G401 (cell line): ENCODE measurements around the gene LRRC8C. TPM values are rescaled to one million over a fixed set of nuclear protein-coding genes. Genes with fewer than 3 reads are reported as not detected.
A peak's percentile ranks its signal among the peaks of the same experiment; 100 is the strongest.

Source experiments
- DNase-seq: peaks from one replicate; pipeline ENCODE4 v3.0.0-alpha.2; 2015; ENCODE audit warnings: low spot score
- in situ Hi-C: cut with HindIII; loops from 2 replicates; pipeline ENCODE4 v1.10.0; 2016; ENCODE audit warnings: low sequenced_read_pairs, mixed read lengths
- total RNA-seq: library from RNA; depleted of rRNA; stranded (reverse); fragments of >200 nt; shearing (Covaris generic); gene quantifications from 2 replicates; pipeline ENCODE4 v1.2.3, GENCODE V29; 2014

The LRRC8C gene
- total RNA-seq, 1 experiment from 2014 or later = 6.5 TPM

DNA sequence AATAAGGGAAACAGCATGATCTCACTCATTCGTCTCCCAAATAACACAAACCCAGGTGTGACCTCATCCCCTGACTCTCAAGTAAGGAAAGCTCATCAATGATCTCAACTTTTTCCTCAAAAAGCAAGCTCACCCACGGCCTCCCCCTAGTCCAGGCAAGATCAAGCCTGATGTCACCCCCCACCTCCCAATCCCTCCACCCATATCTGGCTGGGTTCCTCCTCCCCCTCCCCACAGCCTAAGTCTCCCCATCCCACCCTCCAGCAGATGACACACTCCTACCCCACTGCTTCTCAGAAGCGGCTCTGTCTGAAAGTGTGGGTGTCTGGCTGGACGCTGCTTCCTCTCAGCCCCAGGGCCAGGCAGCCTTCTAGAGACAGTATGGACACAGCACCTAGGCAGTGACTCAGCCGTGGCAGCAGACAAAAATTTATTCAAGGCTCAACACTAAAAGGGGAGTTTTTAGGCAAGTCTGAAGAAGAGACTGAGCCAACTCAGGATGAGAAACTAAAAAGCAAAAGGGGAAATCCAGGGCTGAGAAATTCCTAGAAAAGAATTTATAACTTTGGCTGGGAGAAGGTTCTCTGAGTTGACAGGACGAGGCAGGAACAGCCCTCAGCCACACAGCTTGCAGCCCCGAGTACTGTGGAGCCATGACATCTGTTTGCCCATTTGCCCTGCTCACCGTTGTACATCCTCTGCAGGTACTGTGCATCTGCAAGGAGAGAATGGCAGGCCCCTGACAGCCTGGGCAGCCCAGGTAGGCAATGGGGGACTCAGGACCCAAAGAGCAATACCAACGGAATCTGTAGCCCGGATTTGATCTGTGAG lies 106.3 kb downstream of the LRRC8C start:
- DNase-seq = no peak
- in situ Hi-C loops = no loop called here

DNA sequence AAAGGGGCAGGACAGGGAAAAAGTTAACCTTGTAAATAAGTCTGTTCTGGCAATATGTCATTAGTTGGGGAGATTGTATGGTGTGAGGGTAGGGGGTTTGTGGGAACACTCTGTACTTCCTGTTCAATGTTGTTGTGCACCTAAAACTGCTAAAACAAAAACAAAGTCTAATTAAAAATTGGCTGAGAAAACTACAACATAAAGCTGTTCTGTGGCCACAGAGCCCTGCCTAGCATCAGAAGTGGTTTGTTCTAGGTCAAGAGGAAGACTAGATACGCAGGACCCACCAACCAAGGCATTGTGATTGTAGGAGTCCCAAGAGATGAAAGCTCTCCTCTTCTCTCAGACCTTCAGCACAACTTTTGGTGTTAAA lies 106.9 kb downstream of the LRRC8C start:
- in situ Hi-C loops = no loop called here
- DNase-seq = no peak

GRCh38 chr1:89743788-89744187 lies 110.9 kb downstream of the LRRC8C start:
- DNase-seq = no peak
- in situ Hi-C loops = no loop called here

DNA sequence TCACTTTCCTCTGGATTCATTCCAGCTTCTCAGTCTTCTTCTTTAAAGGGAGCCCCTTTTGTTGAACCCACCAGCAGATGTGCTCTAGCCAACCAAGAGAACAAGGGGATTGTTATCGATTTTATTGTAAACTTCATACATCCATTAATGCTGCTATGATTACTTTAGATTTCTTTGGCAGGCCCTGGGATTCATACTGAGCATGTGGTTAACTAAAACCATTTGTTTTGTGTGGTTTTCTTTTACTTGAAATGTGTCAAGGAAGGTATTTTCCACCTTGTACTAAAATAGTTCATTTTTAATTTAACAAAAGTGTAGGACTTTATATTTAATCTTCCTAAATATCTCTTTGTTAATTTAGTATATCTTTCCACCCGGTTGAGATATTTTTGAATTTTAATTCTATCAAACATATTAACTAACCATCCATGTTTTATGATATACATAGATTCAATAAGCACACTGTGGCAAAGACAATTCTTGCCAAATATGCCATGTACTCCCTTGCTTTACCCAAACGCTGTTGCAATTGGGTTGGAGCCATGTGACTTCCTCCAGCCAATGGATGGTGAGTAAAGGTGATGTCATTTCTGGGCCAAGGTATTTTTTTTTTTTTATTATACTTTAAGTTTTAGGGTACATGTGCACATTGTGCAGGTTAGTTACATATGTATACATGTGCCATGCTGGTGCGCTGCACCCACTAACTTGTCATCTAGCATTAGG lies 113.7 kb downstream of the LRRC8C start:
- no peak for DNase-seq
- in situ Hi-C loops = no loop called here

DNA sequence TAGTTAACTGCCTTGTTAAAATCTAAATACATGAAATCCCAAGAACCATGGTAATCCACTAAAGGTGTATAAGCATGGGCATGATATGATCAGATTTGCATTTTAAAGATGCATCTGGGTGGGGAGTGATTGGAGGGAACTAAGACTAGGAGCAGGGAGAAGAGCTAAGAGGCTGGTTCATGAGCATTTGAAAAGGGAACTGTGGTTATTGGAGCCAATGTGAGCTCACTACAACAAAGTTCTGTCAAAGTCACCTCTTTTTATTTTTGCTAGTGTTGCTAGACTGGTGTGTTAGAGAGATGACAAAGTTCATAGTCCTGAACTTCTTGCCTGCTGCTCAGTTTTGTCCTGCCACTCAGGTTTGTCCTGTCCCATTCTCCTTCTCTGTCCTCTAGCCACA lies 120.8 kb downstream of the LRRC8C start:
- in situ Hi-C loops = loop anchor here (25.0 kb wide), 1 partner anchor 91 kb away; no protein-coding TSS in a partner anchor

DNA sequence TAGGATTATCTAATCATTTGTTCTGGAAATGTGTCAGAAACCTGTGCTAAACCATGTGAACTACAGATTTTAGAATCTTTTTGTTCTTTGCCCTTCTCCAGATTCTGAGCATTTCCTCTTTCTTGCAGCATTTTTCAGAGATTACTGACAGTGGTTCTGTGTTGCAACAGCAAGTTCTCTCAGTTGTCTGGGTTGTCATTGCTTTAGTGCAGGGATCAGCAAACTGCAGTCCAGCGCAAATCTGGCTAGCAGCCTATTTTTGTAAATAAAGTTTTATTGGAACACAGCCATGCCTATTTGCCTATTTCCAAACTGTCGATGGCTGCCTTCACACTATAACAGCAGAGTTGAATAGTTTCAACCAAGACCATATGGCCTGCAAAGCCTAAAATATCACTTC lies 121.6 kb downstream of the LRRC8C start:
- in situ Hi-C loops = loop anchor here (25.0 kb wide), 1 partner anchor 92 kb away; no protein-coding TSS in a partner anchor
- DNase-seq = no peak

More for the DNA sequence above, 120.8 kb downstream of the LRRC8C start:
- DNase-seq = no peak

GRCh38 chr1:89755591-89755990 lies 122.7 kb downstream of the LRRC8C start:
- no peak for DNase-seq
- in situ Hi-C loops = loop anchor here (25.0 kb wide), 1 partner anchor 93 kb away; no protein-coding TSS in a partner anchor

- peak; percentile 1 for DNase-seq
- in situ Hi-C loops = loop anchor here (25.0 kb wide), 1 partner anchor 95 kb away; no protein-coding TSS in a partner anchor
Measured at GRCh38 chr1:89757532-89757931, 124.6 kb downstream of the LRRC8C start.

- in situ Hi-C loops = loop anchor here (25.0 kb wide), 1 partner anchor 96 kb away; no protein-coding TSS in a partner anchor
- DNase-seq = no peak
Measured at GRCh38 chr1:89758156-89758555, 125.2 kb downstream of the LRRC8C start.

- in situ Hi-C loops = loop anchor here (25.0 kb wide), 1 partner anchor 97 kb away; no protein-coding TSS in a partner anchor
- DNase-seq = no peak
Measured at GRCh38 chr1:89759036-89759435, 126.1 kb downstream of the LRRC8C start.

DNA sequence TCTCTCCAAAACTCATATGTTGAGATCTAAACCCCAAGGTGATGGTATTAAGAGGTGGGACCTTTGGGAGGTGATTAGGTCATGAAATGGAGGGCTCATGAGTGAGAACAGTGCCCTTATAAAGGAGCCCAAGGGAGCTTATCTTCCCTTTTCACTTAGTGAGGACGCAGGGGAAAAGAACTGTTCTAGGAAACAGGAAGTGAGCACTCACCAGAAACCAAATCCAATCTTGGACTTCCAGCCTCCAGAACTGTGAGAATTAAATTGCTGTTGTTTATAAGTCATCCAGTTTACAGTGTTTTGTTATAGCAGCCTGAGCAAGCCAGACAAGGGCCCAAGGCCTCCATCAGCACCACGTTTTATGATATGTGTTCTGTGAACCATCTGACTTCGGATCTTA lies 127.6 kb downstream of the LRRC8C start:
- DNase-seq = no peak
- in situ Hi-C loops = loop anchor here (25.0 kb wide), 1 partner anchor 98 kb away; no protein-coding TSS in a partner anchor

GRCh38 chr1:89761338-89761737 lies 128.4 kb downstream of the LRRC8C start:
- no peak for DNase-seq
- in situ Hi-C loops = loop anchor here (25.0 kb wide), 1 partner anchor 99 kb away; no protein-coding TSS in a partner anchor

- peak; percentile 12 for DNase-seq
- in situ Hi-C loops = loop anchor here (25.0 kb wide), 1 partner anchor 100 kb away; no protein-coding TSS in a partner anchor
Measured at GRCh38 chr1:89761901-89762300, 129.0 kb downstream of the LRRC8C start.

GRCh38 chr1:89762386-89762778 lies 129.5 kb downstream of the LRRC8C start:
- DNase-seq = no peak
- in situ Hi-C loops = loop anchor here (25.0 kb wide), 1 partner anchor 100 kb away; no protein-coding TSS in a partner anchor

DNA sequence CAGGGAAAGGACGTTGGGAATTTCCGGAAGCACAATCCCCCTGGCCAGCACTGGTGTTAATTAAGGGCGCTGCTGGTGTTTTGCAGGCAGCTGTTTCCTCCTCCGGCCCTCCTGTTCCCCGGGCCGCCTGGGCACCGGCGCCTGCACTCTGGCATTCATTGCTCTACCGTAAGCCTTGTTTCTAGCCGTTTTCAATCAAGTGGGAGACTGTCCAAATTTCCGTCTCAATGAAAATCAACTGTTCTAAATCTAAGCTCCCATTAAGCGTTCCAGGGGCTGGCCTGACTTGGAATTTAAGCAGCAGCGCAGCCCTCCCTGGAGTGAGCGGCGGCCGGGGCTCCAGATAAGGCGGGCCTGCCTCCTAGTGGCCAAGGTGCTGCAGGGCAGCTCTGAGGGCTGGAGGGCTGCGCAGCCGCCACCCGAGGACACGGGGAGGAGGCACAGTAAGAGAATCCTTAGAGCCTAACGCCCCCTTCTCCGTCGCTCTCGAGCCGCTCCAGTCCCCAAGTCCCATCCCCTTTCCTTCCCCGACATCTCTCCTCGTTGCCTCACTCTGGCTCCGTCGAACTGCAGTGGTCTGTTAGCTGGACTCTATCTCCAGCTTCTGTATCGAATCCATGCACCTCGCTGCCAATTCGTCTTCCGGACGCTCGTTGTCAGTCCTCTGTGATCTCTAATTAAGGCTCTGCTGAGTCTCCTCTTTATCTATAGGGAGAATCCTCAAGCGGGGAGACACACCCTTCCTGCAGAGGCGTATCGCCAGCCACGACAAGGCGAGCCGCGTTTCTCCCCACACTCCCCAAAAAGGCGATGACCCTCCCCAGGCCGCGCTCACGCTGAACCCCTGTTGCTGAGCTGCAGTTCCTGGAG lies 130.1 kb downstream of the LRRC8C start:
- in situ Hi-C loops = loop anchor here (25.0 kb wide), 1 partner anchor 101 kb away; no protein-coding TSS in a partner anchor
- DNase-seq = peak; percentile 72

GRCh38 chr1:89763649-89763986 lies 130.7 kb downstream of the LRRC8C start:
- in situ Hi-C loops = loop anchor here (25.0 kb wide), 1 partner anchor 101 kb away; no protein-coding TSS in a partner anchor
- no peak for DNase-seq

GRCh38 chr1:89765774-89766173 lies 132.9 kb downstream of the LRRC8C start:
- no peak for DNase-seq
- in situ Hi-C loops = loop anchor here (25.0 kb wide), 1 partner anchor 103 kb away; no protein-coding TSS in a partner anchor

DNA sequence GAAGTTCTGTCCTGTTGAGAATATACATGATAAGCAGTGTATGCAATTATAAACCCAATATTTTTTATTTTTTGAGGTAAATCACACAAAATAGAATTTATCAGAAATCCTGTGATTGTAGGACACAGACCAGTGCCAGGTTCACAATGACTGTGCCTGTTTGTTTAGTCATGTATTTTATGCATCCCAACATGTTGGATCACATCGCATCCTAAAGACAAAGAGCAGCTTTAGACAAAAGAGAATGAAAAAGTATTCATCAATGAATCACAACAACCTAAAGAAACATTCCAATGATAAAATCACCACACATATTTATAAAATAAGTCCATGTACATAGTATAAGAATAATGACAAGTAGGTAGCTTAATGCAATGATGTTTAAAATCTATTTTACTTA lies 134.7 kb downstream of the LRRC8C start:
- in situ Hi-C loops = loop anchor here (25.0 kb wide), 1 partner anchor 105 kb away; no protein-coding TSS in a partner anchor
- DNase-seq = no peak
